PC-9 (cell line): ENCODE data around the gene GRAMD2B. TPM values are rescaled to one million over a fixed set of nuclear protein-coding genes. Genes with fewer than 3 reads are reported as not detected.

Source experiments
- BruUV-seq: library from RNA; stranded (reverse); fragments of 400-500 nt; replicated peaks from 2 replicates; lab custom pipeline; 2021; lab: Mats Ljungman, UMichigan
- CTCF ChIA-PET: fragments of 300-600 bp; sonication (Branson Sonifier 250); formaldehyde crosslinking; loops from one replicate; lab custom pipeline; 2022; ENCODE audit warnings: antibody characterized with exemption; lab: Charles Lee
- POLR2A ChIA-PET: fragments of 300-600 bp; sonication (Branson Sonifier 250); formaldehyde crosslinking; loops from one replicate; lab custom pipeline; 2022; ENCODE audit warnings: antibody characterized with exemption; ENCODE audit not compliant: unreplicated experiment; lab: Charles Lee
- DNase-seq, 2 experiments: peaks; one replicate each; pipeline versions ENCODE4 v3.0.0 to v3.0.0-alpha.2; 2015 to 2022; ENCODE audit warnings: mixed read lengths in 1 of 2
- H2AFZ ChIP-seq: fragments of 200-600 bp; sonication (generic); 2 replicates; pipeline ENCODE4 v1.8.1; 2017; ENCODE audit warnings: antibody characterized with exemption
- H3F3A ChIP-seq: fragments of 200-600 bp; sonication (generic); 2 replicates; pipeline ENCODE4 v1.8.1; 2017; ENCODE audit warnings: antibody characterized with exemption, mild to moderate bottlenecking, low read depth; ENCODE audit not compliant: insufficient read depth
- H3K27ac ChIP-seq: fragments of 200-600 bp; sonication (generic); 2 replicates; pipeline ENCODE4 v1.6.1; 2016; ENCODE audit warnings: mixed run types
- H3K27me3 ChIP-seq: fragments of 200-600 bp; sonication (generic); 2 replicates; pipeline ENCODE4 v1.6.1; 2016; ENCODE audit warnings: low read depth, mixed run types; ENCODE audit not compliant: insufficient read depth
- H3K36me3 ChIP-seq: fragments of 200-600 bp; sonication (generic); 2 replicates; pipeline ENCODE4 v1.6.1; 2016; ENCODE audit warnings: low read depth, mixed run types
- H3K4me1 ChIP-seq: fragments of 200-600 bp; sonication (generic); replicated peaks from 2 replicates; pipeline ENCODE4 v1.6.1; 2016; ENCODE audit warnings: mixed run types; ENCODE audit not compliant: insufficient read depth
- H3K4me2 ChIP-seq: fragments of 200-600 bp; sonication (generic); 2 replicates; pipeline ENCODE4 v1.6.1; 2017; ENCODE audit warnings: mixed run types
- H3K4me3 ChIP-seq: fragments of 200-600 bp; sonication (generic); 2 replicates; pipeline ENCODE4 v1.6.1; 2016; ENCODE audit warnings: mixed run types
- H3K79me2 ChIP-seq: fragments of 200-600 bp; sonication (generic); 2 replicates; pipeline ENCODE4 v1.6.1; 2017; ENCODE audit warnings: low read depth, mixed run types
- H3K9me2 ChIP-seq: fragments of 200-600 bp; sonication (generic); 2 replicates; pipeline ENCODE4 v1.8.1; 2017; ENCODE audit warnings: mild to moderate bottlenecking; ENCODE audit not compliant: insufficient read depth
- H3K9me3 ChIP-seq: fragments of 200-600 bp; sonication (generic); 2 replicates; pipeline ENCODE4 v1.8.1; 2016; ENCODE audit warnings: low read depth; ENCODE audit not compliant: insufficient read depth
- H4K20me1 ChIP-seq: fragments of 200-600 bp; sonication (generic); 2 replicates; pipeline ENCODE4 v1.8.1; 2017; ENCODE audit not compliant: insufficient read depth
- CTCF ChIP-seq: fragments of 200-600 bp; sonication (generic); conservative IDR thresholded peaks from 2 replicates; pipeline ENCODE4 v1.6.1; 2017; ENCODE audit warnings: mixed run types, antibody characterized with exemption, mild to moderate bottlenecking, moderate library complexity
- EZH2 ChIP-seq: fragments of 200-600 bp; sonication (generic); IDR thresholded peaks from 2 replicates; pipeline ENCODE4 v1.8.0; 2017; ENCODE audit warnings: antibody characterized with exemption, low read depth
- intact Hi-C: fragments of 100-400 bp; cut with micrococcal nuclease; formaldehyde crosslinking; loops from one replicate; pipeline ENCODE4 v1.10.0; 2022; ENCODE audit not compliant: unreplicated experiment
- total RNA-seq: library from RNA; stranded (reverse); gene quantifications from 2 replicates; pipeline ENCODE4 v1.2.3, GENCODE V29; 2021

Gene GRAMD2B
- total RNA-seq, 1 experiment from 2014 or later: 10.0 TPM

GRCh38 chr5:126430631-126431030 is 7.4 kb downstream of the GRAMD2B start:
- H3K79me2 ChIP-seq: peaks cover 23% of the 10 kb centered on the region
- CTCF ChIA-PET: no interaction called here

DNA sequence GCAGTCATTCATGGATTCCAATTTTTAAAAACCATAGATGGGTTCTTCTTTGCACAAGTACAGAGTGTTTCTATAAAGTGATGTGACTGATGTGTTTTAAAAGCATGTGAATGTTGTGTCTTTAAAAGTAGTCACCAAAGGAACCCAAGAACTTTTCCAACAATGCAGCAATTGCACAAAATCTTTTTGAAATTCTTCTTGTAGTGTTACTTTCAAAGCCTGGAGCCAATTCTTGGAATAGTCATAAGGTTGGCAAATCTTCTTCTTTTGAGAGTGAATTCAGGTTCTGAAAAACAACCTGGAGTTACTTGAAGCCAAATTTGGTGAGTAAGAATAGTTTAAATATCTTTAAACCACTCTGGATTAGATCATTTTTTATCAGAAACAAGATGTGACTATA is 10.5 kb downstream of the GRAMD2B start:
- Histone ChIP-seq H3K4me3 (no peak overlapping the region), H3K9me2 (no peaks in the 10 kb centered on the region), H3K4me1 (no peaks in the 10 kb centered on the region), H3K36me3 (peaks cover 7% of the 10 kb centered on the region; the same call in 1 of the 2 replicates), H3F3A (no peaks in the 10 kb centered on the region), H2AFZ (no peak overlapping the region), H3K27ac (no peak overlapping the region), H3K4me2 (no peak overlapping the region), H3K9me3 (no peaks in the 10 kb centered on the region), H3K79me2 (peaks cover 4% of the 10 kb centered on the region; the same call in 1 of the 2 replicates), H4K20me1 (no peaks in the 10 kb centered on the region), H3K27me3 (no peaks in the 10 kb centered on the region)
- intact Hi-C loops: no loop called here
- DNase-seq: no peak
- no TSS peak for BruUV-seq
- ChIA-PET CTCF (no interaction called here), POLR2A (no interaction called here)
- no peak for TF ChIP-seq CTCF
- no peak for TF ChIP-seq EZH2

More at GRCh38 chr5:126430631-126431030, 7.4 kb downstream of the GRAMD2B start:
- intact Hi-C loops: no loop called here
- no peaks in the 10 kb centered on the region for H3K9me3 ChIP-seq
- H3K4me3 ChIP-seq: no peak overlapping the region
- H4K20me1 ChIP-seq: no peaks in the 10 kb centered on the region
- no peak overlapping the region for H3K27ac ChIP-seq
- H3K4me2 ChIP-seq: no peak overlapping the region
- H3K9me2 ChIP-seq: no peaks in the 10 kb centered on the region
- no peak for DNase-seq
- peaks cover 7% of the 10 kb centered on the region; the same call in 1 of the 2 replicates for H3K36me3 ChIP-seq
- BruUV-seq: no TSS peak
- peaks cover 3% of the 10 kb centered on the region; the same call in 1 of the 2 replicates for H3K4me1 ChIP-seq
- H3F3A ChIP-seq: no peaks in the 10 kb centered on the region
- TF ChIP-seq EZH2 (no peak), CTCF (no peak)
- POLR2A ChIA-PET: no interaction called here
- no peaks in the 10 kb centered on the region for H3K27me3 ChIP-seq
- H2AFZ ChIP-seq: no peak overlapping the region

GRCh38 chr5:126435261-126435660 is 12.1 kb downstream of the GRAMD2B start:
- H2AFZ ChIP-seq: no peak overlapping the region
- H3K79me2 ChIP-seq: peaks cover 4% of the 10 kb centered on the region; the same call in 1 of the 2 replicates
- H3K36me3 ChIP-seq: peaks cover 7% of the 10 kb centered on the region; the same call in 1 of the 2 replicates
- no peak for DNase-seq
- H3K27ac ChIP-seq: no peak overlapping the region
- no peaks in the 10 kb centered on the region for H3K4me1 ChIP-seq
- H3K9me2 ChIP-seq: no peaks in the 10 kb centered on the region
- POLR2A ChIA-PET: no interaction called here
- BruUV-seq: no TSS peak
- no peaks in the 10 kb centered on the region for H3K9me3 ChIP-seq
- H3K4me2 ChIP-seq: no peak overlapping the region
- CTCF ChIA-PET: no interaction called here
- TF ChIP-seq EZH2: no peak
- TF ChIP-seq CTCF: no peak
- intact Hi-C loops: no loop called here
- H3K27me3 ChIP-seq: no peaks in the 10 kb centered on the region
- H3F3A ChIP-seq: no peaks in the 10 kb centered on the region
- no peak overlapping the region for H3K4me3 ChIP-seq
- H4K20me1 ChIP-seq: no peaks in the 10 kb centered on the region
